Medulla oblongata (tissue), 1 donor: ENCODE data around the gene FAHD1.
A peak's percentile ranks its signal among the peaks of the same experiment; 100 is the strongest.

ENCODE experiments used
- DNase-seq: peaks from one replicate; pipeline ENCODE4 v3.0.0-alpha.2; 2015; ENCODE audit errors: extremely low spot score

The FAHD1 gene

GRCh38 chr16:1826691-1827573 is at the start of gene FAHD1, which contains the start of gene HAGH:
Gene FAHD1, plus strand, starts transcription at chr16:1827206. Its CDS starts 33 bp downstream, at chr16:1827239.
Gene HAGH, minus strand, starts transcription at chr16:1826825. Its CDS starts 38 bp downstream, at chr16:1826787.
- peak; percentile 93 for DNase-seq

- no peak for DNase-seq
These were observed 49.4 kb upstream of the FAHD1 start for GRCh38 chr16:1777375-1778199.

GRCh38 chr16:1778200-1779179 is 48.5 kb upstream of the FAHD1 start:
- no peak for DNase-seq

DNA sequence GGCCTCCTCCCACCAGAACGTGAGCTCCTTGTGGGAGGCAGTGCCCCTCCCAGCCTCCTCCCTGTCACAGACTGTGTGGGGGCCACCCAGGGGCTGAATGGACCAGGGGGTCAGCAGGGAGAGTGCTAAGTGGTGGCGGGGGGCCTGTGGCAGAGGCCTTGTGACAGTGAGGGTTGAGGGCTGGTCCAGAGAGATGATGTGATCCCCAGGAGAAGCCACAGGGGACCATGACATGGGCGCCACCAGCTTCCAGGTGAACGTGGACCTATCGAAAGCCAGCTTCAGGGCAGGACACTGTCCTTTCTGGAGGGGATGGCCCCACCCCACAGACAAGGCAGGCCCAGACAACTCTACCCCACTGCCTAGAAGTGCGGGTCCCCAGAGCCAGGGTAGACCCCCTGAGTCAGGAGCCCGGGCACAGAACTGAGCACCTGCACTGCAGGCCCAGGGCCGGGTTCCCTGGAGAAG is 47.7 kb upstream of the FAHD1 start:
- DNase-seq, result no peak

DNA sequence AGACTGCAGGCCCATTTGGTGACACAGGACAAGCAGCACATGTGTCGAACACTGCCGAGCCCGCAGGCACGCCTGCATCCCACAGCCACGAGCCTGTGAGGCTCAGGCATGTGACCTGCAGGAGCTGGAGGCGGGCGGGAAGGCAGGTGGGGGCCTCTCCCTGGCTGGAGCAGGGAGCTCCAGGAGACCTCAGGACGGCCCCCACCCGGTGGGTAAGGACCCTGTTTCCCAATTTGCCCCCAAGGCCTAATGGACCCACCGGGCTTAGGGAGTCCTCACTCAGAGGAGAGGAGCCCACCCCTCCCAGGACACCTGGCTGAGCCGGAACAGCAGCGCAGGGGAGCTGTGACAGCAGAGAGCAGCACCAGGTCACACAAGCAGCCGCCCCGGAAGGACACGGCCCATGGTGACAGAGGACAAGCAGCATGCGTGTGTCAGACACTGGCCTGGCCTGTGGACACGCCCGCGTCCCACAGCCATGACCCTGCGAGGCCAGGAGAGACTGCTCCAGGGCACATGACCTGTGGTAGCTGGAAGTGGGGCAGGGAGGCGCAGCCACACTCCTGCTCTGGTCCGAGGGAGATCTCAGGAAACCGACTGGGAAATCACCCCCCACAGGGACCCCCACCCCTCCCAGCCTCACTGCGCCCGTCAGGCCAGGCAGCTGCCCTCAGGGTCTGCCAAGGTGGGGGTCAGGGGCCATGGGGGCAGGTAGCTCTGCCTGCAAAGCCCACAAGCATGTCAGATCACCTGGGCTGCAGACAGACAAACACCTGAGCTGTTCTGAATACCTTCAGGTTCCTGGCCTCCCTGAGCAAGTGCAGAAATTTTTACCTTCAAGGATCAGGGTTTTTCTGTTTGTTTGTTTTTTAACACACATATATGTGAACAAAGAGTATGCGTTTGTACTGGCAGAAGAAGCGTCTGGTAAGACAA is 47.0 kb upstream of the FAHD1 start:
- no peak for DNase-seq

DNA sequence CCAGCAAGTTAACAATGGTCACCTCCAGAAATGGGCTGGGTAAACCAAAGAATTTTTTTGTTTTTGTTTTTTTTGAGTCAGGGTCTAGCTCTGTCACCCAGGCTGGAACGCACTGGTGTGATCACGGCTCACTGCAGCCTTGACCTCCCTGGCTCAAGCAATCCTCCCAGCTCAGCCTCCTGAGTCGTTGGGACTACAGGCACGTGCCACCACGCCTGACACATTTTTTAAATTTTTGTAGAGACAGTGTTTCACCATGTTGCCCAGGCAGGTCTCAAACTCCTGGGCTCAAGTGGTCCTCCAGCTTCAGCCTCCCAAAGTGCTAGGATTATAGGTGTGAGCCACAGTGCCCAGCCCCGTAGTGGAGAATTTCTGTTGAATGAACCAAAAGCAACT is 46.3 kb upstream of the FAHD1 start:
- no peak for DNase-seq

- DNase-seq, result no peak
These were observed 45.8 kb upstream of the FAHD1 start for GRCh38 chr16:1781254-1781653.

DNA sequence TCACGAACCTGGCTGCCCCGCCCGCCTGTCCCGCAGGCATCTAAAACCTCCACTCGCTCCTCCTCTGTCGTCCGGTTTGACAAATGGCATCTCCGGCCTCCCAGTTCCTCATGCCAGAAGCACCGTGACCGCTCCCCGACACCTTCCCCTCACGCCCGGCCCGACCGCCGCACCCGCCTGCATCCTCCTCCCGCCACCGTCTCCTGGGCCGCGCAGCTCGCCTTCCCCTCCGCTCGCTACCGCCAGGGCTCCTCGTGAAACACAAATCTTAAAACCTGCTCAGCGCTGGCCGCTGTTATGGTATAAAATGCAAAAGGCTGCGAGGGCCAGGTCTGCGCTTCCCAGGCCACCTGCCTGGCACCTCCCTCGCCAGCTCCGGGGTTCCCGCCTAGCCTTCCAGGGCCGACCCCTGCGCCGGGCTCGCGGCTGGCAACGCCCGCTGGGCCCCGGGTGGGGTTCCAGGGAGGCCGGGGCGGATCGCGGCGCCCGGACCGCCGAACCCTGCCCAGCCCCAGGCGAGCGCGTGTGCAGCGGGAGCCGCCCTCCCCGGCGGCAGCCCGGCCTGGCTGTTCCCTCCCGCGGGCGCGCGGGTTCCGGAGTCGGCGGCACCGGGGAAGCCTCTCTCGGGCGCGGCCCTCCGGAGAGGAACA is 45.1 kb upstream of the FAHD1 start:
- DNase-seq, result no peak

GRCh38 chr16:1782408-1783264 is 44.4 kb upstream of the FAHD1 start, which contains the start of the genes NUBP2 and SPSB3:
Gene NUBP2, plus strand, starts transcription at chr16:1782960. Its CDS starts 61 bp downstream, at chr16:1783021.
Gene SPSB3, minus strand, starts transcription at chr16:1782571. Its CDS starts 1,088 bp downstream, at chr16:1781483.
- DNase-seq, result peak; percentile 100

GRCh38 chr16:1784977-1785845 is 41.8 kb upstream of the FAHD1 start:
- DNase-seq, result no peak

DNA sequence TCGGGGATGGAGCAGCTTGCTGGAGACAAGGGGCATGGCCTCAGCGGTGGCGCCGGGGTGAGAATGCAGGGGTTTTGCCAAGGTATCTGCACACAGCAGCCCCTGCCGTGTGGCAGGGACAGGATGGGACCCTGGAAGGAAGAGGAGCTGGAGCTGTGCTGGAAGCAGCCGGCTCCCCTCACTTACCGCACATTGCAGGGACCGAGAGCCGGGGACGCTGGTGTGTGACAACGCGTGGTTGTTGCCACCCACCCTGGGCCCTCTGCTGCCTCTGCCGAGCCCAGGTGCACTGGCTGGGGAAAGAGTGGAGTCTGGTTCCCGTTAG is 41.2 kb upstream of the FAHD1 start:
- DNase-seq, result no peak

- no peak for DNase-seq
These were observed 40.6 kb upstream of the FAHD1 start for GRCh38 chr16:1786242-1787055.

GRCh38 chr16:1787056-1787321 is 40.0 kb upstream of the FAHD1 start:
- no peak for DNase-seq

GRCh38 chr16:1787322-1788094 is 39.5 kb upstream of the FAHD1 start:
- DNase-seq, result no peak

DNA sequence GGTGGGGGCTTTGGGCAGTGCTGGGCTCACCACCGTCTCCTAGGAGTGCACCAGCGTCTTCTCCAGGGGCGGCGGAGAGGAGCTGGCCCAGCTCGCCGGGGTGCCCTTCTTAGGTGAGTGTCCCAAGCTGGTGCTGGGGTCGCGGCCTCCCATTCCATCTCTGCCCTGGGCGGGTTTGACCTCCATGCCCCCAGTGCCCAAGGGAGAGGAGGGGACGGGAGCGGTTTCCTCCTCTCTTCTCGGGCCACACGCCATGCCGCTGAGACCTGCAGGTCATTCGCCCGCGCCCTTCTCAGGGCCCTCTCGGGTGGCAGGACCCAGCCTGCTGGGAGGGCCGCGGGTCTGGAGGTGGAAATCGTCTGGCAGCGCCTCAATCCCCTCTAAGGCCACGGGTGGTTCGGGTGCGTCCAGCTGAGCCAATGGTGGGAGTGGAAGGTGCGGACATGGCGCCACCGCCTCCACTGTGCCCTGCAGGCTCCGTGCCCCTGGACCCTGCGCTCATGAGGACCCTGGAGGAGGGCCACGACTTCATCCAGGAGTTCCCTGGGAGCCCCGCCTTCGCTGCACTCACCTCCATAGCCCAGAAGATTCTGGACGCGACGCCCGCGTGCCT is 38.8 kb upstream of the FAHD1 start:
- no peak for DNase-seq

DNA sequence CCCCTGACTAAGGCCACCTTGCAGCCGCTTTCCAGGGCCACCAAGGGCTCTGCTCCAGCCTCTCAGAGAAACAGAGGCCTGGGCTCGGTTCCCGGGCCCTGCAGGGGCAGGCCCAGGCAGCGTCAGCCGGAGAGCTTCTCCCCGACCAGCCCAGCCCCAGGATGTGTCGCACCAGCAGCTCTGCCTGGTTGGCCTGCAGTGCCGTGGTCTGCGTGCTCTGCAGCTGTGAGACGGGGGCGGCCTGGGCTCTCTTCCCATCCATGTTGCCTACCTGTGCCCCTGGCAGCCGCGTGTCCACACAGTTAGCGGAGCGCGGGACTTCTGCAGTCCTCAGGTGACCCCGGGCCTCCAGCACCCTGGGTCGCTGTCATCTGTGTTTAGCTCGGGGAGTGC is 38.3 kb upstream of the FAHD1 start:
- DNase-seq, result no peak
